GM18867 (cell line): ENCODE results near the gene TPCN2.
A peak's percentile ranks its signal among the peaks of the same experiment; 100 is the strongest.

Experiments used
- ATAC-seq: cut with Tn5 transposase; IDR thresholded peaks from one replicate; pipeline ENCODE4 v1.9.1; 2021; ENCODE audit warnings: mild to moderate bottlenecking, moderate library complexity; ENCODE audit not compliant: unreplicated experiment

Gene TPCN2

DNA sequence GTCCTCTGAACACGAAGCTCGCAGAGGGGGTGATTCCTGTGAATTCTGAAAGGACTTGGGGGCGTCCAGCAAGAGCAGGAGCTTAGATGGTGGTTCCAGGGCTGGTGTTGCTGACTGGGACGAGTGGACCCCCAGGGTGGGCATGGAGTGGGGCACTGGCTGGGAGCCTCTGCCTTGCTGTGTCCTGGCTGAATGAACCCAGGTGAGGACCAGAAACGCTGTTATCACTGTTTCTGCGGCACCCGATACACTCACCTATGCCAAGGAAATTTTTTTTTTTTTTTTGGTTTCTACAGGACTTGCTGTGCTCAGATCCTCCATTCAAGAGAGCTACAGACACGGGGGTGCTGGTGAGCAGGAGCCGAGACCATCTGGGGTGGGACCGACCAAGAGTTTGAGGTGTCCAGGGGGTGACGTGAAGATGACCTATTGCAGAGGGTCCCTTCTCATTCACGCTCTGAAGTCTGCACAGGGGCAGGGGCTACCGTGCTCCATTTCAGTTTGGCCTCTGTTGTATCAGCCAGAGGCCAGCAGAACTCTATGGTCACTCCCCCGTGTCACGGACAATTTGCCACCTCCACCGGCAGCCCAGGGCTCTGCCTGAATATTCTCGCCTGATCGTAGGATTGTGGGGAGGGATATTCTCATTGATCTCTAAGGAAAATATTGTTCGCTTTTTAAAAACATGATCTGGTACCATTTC is 110.6 kb downstream of the TPCN2 start:
- no peak for ATAC-seq

DNA sequence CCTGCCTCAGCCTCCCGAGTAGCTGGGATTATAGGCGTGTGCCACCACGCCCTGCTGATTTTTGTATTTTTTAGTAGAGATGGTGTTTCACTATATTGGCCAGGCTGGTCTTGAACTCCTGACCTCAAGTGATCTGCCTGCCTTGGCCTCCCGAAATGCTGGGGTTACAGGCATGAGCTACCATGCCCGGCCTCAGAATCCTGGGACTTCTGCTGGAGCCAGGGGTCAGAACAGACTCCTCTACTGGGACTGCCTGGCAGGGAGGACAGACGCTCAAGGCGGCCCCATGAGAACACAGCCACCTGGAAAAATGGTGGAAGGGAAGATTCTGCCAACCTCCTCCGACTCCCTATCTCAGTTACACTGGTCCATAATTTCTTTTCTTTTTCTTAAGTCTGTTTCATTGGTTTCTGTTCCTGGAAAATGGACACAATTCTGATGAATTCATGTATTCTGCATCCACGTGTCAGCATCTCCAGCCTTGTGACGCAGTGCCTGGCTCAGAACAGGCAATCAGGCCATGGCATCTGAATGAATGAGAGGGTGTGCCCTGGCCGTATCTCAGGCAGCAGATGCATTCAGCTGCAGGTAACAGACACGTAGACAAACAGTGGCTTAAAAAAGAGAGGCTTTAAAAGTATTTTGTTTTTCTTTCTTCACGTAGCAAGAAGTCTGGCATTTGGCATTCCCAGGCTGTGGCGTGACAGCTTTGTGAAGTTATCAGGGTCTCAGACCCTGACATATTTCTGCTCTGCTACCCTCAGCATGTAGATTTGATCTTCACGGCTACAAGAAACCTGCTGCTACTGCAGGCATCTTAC is 111.8 kb downstream of the TPCN2 start:
- ATAC-seq = no peak

DNA sequence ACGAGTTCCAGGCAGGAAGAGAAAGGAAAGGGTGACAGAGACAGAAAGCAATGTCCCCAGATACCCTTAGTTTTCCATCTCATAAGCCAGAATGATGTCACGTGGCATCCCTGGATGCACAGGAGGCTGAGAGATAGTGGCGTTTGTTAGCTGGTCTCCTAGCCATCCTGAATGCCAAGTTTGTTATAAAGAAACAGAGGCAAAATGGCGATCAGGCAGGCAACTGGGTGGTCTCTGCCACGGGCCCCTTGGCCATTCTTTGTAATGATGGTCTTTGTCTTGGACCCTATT is 112.3 kb downstream of the TPCN2 start:
- no peak for ATAC-seq

DNA sequence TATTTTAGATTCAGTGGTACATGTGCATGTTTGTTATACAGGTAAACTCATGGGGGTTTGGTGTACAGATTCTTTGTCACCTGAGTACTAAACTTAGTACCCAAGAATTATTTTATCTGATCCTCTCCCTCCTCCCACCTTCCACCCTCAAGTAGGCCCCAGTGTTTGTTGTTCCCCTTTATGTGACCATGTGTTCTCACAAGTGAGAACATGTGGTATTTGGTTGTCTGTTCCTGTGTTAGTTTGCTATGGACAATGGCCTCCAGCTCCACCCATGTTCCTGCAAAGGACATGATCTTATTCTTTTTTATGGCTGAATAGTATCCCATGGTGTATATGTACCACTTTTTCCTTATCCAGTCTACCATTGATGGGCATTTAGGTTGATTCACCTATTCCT is 113.8 kb downstream of the TPCN2 start:
- ATAC-seq = no peak

DNA sequence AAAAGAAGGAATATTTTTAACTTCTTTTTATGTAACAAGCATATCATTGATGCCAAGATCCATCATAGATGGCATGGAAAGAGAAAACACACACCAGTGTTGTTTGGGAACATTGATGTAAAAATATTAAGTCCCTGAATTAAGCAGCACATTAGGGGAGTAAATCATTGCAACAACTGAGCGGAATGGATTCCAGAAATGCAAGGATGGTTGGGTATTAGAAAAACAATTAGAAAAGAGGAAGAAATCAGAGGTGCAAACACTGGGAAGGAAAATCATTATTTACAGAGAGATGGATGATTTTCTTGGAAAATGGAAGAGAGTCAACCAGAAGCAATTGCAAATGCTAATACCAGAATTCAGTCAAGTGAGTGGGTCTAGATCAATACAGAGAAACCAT is 115.1 kb downstream of the TPCN2 start:
- ATAC-seq = no peak

DNA sequence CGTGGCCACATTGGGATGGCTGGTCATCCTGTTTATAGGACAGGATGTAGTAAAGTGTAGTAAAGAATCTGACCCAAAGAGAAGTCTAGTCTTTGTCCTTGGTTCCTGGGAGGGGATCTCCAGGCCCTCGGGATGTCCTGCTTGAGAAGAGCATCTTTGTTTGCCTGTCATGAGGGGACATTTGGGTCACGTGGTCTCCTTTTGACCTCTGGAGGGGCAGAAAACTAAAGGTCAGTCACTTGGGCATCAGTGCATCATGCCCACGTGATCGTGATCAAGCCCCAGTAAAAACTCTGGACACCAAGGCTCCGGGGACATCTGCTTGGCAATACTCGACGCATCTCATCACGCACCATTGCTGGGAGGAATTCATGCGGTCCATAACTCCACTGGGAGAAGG is 116.1 kb downstream of the TPCN2 start:
- no peak for ATAC-seq

DNA sequence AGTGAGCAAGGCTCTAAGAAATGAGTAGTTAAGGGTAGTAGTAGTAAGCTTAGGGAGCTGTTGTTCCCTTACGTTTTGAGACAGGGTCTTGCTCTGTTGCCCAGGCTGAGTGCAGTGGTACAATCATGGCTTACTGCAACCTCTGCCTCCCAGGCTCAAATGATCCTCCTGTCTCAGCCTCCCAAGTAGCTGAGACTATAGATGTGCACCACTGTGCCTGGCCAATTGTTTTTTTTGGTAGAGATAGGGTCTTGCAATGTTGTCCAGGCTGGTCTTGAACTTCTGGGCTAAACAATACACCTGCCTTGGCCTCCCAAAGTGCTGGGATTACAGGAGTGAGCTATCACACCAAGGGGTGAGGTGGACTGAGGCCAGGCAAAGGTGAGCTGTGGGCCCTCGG is 117.0 kb downstream of the TPCN2 start:
- ATAC-seq = no peak

DNA sequence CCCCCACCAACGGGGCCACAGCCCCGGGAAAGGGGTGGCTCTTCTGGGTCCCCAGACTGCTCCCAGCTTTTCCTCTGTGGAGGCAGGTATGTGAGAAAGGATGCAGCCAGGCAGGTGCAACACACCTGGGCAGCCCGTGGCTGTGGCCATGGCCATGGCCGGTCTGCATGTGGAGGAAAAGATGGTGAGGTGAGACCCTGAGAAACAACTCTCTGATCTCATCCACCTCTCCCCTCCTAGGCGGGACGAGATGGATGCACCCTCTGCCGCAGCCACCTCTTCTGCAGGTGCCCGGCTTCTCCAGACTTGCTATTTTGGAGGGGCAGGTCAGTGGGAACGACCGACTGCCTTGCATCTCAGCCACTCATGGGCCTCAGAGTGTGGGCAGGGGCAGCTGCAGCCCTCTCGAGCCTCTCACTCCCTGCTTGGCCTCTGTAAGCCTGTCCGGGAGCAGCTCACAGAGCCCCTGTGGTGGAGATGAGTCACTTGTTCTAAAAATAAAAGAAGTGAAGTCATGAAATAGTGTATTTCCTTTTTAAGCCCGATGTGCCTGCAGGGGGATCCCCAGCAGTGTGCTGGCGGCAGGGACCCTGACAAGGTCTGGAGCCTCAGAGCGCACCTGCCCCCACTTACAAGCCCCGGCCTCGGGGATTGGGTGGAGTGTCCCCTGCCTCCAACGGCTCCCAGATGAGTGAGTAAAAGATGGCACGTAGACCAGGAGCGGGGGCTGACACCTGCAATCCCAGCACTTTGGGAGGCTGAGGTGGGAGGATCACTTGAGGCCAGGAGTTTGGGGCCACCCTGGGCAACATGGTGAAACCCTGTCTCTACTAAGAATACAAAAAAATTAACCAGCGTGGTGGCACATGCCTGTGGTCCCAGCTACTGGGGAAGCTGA is 117.7 kb downstream of the TPCN2 start:
- peak; percentile 90 for ATAC-seq

DNA sequence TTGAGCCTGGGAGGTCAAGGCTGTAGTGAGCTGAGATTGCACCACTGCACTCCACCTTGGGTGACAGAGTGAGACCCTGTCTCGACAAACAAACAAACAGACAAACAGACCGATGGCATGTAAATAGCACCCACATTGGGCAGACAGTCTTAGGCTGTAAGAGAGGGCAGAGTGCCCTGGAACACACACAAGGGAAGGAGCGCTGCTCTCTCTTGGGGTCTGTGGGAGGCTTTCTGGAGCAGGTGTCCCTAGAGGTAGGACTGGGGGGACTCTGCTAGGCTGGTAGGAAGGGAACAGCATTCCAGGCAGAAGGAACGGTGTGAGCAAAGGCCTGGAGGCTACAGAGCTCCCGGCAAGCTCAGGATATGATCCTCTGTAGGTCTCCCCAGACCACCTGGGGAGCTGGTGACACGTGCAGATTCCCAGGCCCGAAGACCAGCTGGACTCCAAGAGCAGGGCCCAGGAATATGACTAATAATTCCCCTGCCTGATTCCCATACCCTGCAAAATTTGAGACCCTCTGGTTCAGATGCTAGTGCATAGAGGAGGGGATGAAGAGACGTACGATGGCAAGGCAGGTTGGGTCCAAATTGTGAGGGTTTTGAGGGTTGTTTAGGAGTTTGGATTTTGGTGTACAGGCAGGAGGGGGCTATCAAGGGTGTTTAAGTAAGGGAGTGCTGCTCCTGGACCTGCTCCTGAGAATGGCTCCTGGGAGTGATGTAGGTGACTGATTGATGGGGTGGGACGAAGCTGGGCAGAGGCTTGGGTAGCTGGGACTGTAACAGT is 118.6 kb downstream of the TPCN2 start:
- ATAC-seq = no peak

DNA sequence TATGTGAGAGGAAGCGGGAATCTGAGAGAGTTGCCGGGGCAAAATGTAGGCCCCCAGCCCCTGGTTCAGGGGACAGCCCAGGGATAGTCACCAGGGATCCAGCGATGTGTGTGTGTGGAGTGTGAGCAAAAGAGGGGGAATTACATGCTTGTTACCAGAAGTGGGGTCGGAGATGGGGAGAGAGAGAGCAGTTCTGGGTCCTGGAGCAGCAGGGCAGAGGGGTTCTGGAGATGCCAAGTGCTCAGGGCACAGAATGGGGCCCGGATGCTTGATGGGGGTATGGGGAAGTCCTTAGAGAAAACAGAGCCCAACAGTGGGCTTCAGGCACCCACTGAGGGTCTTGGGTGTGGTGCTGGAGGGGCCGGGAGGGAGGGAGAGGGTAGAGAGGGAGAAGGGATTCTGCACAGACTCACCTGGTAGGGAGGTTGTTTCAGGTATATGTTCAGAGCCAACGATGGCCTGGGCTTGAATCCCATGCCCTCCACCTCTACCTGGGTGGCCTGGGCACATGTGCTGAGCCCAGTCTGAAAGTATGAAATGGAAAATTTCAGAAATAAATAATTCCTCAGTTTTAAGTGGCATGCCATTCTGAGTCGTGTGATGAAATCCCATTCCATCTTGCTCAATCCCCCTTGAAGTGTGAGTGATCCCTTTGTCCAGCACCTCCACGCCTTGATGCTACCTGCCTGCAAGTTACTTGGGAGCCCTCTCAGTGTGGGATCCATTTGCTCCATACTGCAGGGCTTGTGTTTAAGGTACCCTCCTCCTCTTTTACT is 119.4 kb downstream of the TPCN2 start:
- no peak for ATAC-seq

DNA sequence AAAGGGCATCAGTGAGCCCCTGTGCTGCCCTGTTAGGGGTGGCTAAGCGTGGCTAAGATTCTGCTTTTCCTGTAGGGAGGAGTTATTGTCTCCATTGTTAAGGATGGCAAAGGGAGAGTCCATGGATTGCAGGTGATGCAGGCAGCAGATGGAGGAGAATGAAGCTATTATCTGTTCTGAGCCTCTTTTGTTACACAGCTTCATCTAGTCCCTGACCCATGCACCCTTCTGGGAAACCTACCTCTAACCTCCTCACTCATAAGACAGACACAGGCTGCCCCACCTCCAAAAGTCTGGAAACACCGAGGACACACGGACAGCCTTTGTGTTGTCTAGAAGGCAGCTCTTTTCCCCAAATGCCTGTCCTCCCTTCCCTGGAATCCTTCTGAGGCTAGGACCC is 120.7 kb downstream of the TPCN2 start:
- ATAC-seq = no peak

DNA sequence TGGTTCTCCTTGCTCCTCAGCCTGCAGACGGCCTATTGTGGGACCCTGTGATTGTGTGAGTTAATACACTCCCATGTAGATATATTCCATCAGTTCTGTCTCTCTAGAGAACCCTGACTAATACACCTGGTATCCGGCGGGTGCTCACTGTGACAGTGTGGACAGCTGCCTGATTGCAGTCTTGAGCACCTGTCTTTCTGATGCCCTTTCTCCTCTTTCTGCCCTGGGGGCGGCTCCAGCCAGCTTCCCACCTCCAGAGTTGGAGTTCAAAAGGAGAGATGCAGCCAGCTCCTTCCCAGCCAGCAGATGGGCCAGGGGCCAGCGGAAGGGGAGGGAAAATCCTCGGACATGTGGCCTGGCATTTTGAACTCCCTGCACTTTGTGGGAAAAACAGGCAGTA is 122.0 kb downstream of the TPCN2 start:
- ATAC-seq = no peak

DNA sequence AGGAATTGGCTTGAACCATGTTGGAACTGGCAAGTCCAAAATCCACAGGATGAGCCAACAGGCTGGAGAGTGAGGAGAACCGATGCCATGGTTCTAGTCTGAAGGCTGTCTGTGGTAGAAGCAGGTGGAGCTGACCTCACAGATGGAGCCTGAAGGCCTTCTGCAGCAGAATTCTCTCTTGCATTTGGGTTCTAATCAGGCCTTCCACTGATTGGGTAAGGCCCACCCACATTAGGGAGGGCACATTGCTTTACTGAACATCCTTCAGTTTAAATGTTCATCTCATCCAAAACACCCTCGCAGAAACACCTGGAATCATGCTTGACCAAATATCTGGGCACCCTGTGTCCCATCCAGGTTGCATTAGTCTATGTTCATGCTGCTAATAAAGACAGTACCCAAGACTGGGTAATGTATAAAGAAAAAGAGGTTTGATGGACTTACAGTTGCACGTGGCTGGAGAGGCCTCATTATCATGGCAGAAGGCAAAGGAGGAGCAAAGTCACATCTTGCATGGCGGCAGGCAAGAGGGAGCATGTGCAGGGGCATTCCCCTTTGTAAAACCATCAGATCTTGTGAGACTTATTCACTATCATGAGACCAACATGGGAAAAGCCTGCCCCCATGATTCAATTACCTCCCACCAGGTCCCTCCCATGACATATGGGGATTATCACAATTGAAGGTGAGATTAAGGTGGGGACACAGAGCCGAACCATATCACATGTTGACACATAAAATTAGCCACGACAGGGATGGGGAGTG is 122.9 kb downstream of the TPCN2 start:
- ATAC-seq = no peak

DNA sequence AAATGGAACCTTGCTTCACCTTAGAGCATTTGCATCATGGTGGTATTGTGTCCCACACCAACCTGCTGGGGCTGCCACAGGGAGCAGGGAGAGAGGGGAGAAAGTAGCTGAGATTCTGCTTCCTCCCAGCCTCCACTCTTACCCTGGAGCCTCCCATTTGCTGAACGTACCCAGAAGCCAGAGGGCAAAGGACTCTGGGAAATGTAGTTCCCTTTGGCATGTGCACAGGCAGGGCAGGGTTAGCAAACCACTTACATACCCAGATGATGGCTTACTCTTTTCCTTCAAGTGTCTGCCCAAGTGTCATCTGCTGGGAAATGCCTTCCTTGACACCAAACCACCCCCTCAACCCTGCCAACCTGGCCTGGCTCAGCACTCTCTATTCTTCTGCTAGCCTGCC is 123.9 kb downstream of the TPCN2 start:
- no peak for ATAC-seq

DNA sequence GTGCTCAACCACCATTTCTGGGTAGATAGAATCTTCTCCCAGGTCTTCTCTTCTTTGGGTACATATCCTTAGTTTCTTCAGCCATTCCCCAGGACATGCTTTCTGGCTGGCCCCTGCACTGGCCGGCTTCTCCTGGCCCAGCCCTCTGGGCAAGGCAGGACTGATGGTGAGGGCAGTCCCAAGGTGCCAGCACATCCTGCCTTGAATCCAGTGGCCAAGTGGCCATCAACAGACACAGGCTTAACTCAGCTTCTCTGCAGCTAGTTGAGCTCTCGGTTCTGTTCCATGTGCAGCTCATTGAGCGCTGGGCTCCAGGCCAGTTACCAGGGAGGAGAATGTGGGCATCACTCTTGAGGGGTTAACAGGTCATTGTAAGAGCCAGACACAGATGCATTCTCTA is 124.6 kb downstream of the TPCN2 start:
- no peak for ATAC-seq

DNA sequence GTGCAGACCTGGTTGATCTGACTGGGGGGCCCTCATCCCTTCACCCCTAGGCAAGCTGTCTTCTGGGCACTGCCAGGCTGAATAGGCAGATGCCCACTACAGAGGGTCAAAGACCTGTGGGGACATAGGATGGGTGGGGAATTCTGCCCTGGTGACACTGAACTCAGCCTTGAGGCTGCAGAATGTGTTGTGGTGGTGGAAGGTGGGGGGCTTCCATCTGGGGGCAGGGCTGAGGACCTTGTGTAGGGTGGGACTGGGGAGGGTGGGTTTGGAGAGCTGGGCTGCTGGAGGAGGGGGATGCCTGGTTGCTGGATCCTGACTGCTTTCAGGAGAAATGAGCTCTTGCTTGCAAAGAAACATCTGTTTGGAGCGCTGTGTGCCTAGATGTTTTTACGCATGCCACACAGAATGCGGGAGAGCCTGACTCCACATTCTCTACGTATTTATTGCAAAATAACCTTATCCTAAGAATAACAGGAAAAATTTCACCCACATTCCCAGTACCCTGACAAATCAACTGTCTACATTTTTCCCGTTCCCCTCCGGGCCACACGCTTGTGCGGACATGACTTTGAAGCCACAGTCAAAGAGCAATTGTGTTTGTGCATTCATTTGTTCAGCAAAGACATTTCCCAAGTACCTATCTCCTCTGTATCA is 125.3 kb downstream of the TPCN2 start:
- ATAC-seq = no peak

DNA sequence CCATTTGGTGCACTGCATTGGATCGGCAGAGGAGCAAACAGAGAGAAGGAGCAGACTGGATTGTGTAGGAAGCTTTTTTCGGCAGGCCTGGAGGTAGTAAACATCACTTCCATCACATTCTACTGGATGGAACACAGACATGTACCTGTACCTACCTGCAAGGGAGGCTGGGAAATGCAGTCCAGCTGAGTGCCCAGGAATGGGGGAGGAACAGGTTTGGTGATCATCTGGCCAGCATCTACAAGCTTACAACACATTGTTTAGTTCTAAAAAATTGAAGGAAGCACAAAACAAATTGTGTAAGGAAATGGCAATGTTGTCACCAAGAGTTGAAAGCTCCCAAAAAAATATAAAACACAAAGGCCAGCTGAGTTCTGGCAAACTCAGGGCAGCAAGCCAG is 126.1 kb downstream of the TPCN2 start:
- no peak for ATAC-seq

DNA sequence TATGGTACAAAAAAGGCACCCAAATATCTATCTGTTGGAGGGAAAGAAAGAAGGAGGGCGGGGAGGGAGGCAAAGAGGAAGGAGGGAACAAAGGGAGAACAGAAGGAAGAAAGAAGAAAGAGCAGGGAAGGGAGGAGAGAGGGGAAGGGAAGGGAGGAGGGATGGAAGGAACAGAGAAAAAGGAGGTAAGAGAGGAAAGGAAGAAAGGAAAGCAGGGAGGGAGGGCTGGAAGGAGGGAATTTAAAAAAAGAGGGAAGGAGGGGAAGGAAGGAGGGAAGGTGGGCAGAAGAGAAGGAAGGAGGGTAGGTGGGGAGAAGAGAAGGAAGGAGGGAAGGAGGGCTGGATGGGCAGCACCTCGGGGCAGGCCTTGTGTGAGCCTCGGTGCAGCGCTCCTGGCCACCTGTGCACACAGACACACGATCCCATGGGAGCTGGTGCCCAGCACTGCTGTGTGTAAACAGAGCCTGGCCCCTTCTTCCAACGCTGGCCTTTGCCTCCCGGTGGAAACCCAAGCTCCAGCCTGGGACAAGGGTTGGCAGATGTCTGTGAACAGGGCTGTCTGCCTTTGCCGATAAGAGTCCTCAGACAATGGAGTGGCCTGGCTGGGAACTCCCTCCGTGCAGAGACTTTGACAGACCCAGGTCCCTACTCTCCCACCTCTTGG is 130.2 kb downstream of the TPCN2 start:
- ATAC-seq = no peak
